HepG2 (cell line): ENCODE measurements around the gene CTSW. TPM values are rescaled to one million over a fixed set of nuclear protein-coding genes. Genes with fewer than 3 reads are reported as not detected.

Experiments used
- DMAP1 ChIP-seq: IDR thresholded peaks from 2 replicates; pipeline ENCODE4 v1.6.1; 2016
- HOXA7 ChIP-seq: sonication (generic); formaldehyde crosslinking; IDR thresholded peaks from 2 replicates; pipeline ENCODE4 v1.8.1; 2022; ENCODE audit warnings: mild to moderate bottlenecking, missing genetic modification reagents, moderate library complexity
- IKZF4 ChIP-seq: sonication (generic); formaldehyde crosslinking; IDR thresholded peaks from 2 replicates; pipeline ENCODE4 v1.5.1; 2020; ENCODE audit warnings: borderline replicate concordance, mild to moderate bottlenecking, low read depth, missing genetic modification reagents; ENCODE audit errors: not compliant biosample characterization
- JARID2 ChIP-seq: sonication (generic); formaldehyde crosslinking; IDR thresholded peaks from 2 replicates; pipeline ENCODE4 v1.8.1; 2023; ENCODE audit warnings: missing genetic modification reagents, inconsistent platforms; ENCODE audit not compliant: insufficient replicate concordance
- KDM5A ChIP-seq: fragments of 200-600 bp; sonication (generic); IDR thresholded peaks from 2 replicates; pipeline ENCODE4 v1.7.0; 2018; ENCODE audit warnings: antibody characterized with exemption, mild to moderate bottlenecking, low read length, borderline replicate concordance
- KMT2A ChIP-seq: sonication (generic); formaldehyde crosslinking; IDR thresholded peaks from 2 replicates; pipeline ENCODE4 v1.4.0; 2020; ENCODE audit warnings: missing genetic modification reagents
- LCORL ChIP-seq, 2 experiments: fragments of 450-650 bp in 1 of 2; sonication (generic) in 1 of 2; formaldehyde crosslinking in 1 of 2; IDR thresholded peaks; 2 replicates each; pipeline versions ENCODE4 v1.5.0 to v1.6.1; 2017 to 2020; ENCODE audit warnings: antibody characterized with exemption in 1 of 2, missing genetic modification reagents in 1 of 2
- MNT ChIP-seq: fragments of 450-650 bp; IDR thresholded peaks from 2 replicates; pipeline ENCODE4 v1.6.1; 2016
- MXD1 ChIP-seq: sonication (generic); formaldehyde crosslinking; IDR thresholded peaks from 2 replicates; pipeline ENCODE4 v1.4.0; 2020; ENCODE audit warnings: mild to moderate bottlenecking, missing genetic modification reagents
- NFE2 ChIP-seq: sonication (generic); formaldehyde crosslinking; IDR thresholded peaks from 2 replicates; pipeline ENCODE4 v1.4.0; 2020; ENCODE audit warnings: missing genetic modification reagents
- PAF1 ChIP-seq: IDR thresholded peaks from 2 replicates; pipeline ENCODE4 v1.6.1; 2016; ENCODE audit warnings: missing genetic modification reagents, missing compliant biosample characterization
- PBX3 ChIP-seq: sonication (generic); formaldehyde crosslinking; IDR thresholded peaks from 2 replicates; pipeline ENCODE4 v1.8.1; 2023; ENCODE audit warnings: missing genetic modification reagents, inconsistent platforms, borderline replicate concordance
- RCOR2 ChIP-seq: IDR thresholded peaks from 2 replicates; pipeline ENCODE4 v1.6.1; 2016; ENCODE audit warnings: missing biosample characterization, missing genetic modification reagents
- WIZ ChIP-seq: sonication (generic); formaldehyde crosslinking; IDR thresholded peaks from 2 replicates; pipeline ENCODE4 v1.5.1; 2020; ENCODE audit warnings: mild to moderate bottlenecking, missing genetic modification reagents
- ZNF10 ChIP-seq: sonication (generic); formaldehyde crosslinking; IDR thresholded peaks from 2 replicates; pipeline ENCODE4 v1.4.0; 2020; ENCODE audit warnings: mild to moderate bottlenecking, low read depth, missing genetic modification reagents, borderline replicate concordance
- ZNF232 ChIP-seq: sonication (generic); formaldehyde crosslinking; IDR thresholded peaks from 2 replicates; pipeline ENCODE4 v1.4.0; 2020; ENCODE audit warnings: missing genetic modification reagents, borderline replicate concordance
- ZNF264 ChIP-seq: sonication (generic); formaldehyde crosslinking; IDR thresholded peaks from 2 replicates; pipeline ENCODE4 v1.4.0; 2020; ENCODE audit warnings: missing genetic modification reagents
- ZNF30 ChIP-seq: sonication (generic); formaldehyde crosslinking; IDR thresholded peaks from 2 replicates; pipeline ENCODE4 v1.5.0; 2020; ENCODE audit warnings: mild to moderate bottlenecking, missing genetic modification reagents
- ZNF451 ChIP-seq: sonication (generic); formaldehyde crosslinking; IDR thresholded peaks from 2 replicates; pipeline ENCODE4 v1.5.0; 2020; ENCODE audit warnings: mild to moderate bottlenecking, missing genetic modification reagents
- ZNF496 ChIP-seq: sonication (generic); formaldehyde crosslinking; IDR thresholded peaks from 2 replicates; pipeline ENCODE4 v1.8.1; 2023; ENCODE audit warnings: mild to moderate bottlenecking, moderate library complexity, missing genetic modification reagents; ENCODE audit not compliant: insufficient replicate concordance
- ZNF615 ChIP-seq: sonication (generic); formaldehyde crosslinking; IDR thresholded peaks from 2 replicates; pipeline ENCODE4 v1.5.0; 2020; ENCODE audit warnings: mild to moderate bottlenecking, missing genetic modification reagents, borderline replicate concordance
- ZNF746 ChIP-seq: sonication (generic); formaldehyde crosslinking; IDR thresholded peaks from 2 replicates; pipeline ENCODE4 v1.8.0; 2022; ENCODE audit warnings: mild to moderate bottlenecking, missing genetic modification reagents
- ZNF816 ChIP-seq: sonication (generic); formaldehyde crosslinking; IDR thresholded peaks from 2 replicates; pipeline ENCODE4 v1.8.0; 2022; ENCODE audit warnings: missing genetic modification reagents, mild to moderate bottlenecking, borderline replicate concordance
- polyA plus RNA-seq, 8 experiments: library from polyadenylated mRNA; depleted of rRNA in 3 of 8; stranded (reverse) in 7 of 8; unstranded in 1 of 8; fragments of >200 nt; fragmentation: Illumina TruSeq in 4 of 8; extraction: Trizol in 4 of 8; gene quantifications; 2 replicates each; pipeline versions ENCODE4 v1.2.1 to v1.2.3, GENCODE V29; 2011 to 2016; ENCODE audit warnings: low read depth in 4 of 8, missing spikeins in 1 of 8, mixed read lengths in 1 of 8; ENCODE audit not compliant: insufficient read depth in 1 of 8
- total RNA-seq, 5 experiments: library from RNA; depleted of rRNA; stranded (reverse); fragments of >200 nt; fragmentation: Illumina TruSeq; extraction: Trizol; gene quantifications; 2 replicates each; pipeline ENCODE4 v1.2.3, GENCODE V29; 2016; ENCODE audit warnings: low read depth in 1 of 5
- TF ChIP-seq, protein P1 (sequence below): sonication (generic); formaldehyde crosslinking; conservative IDR thresholded peaks from 2 replicates; pipeline ENCODE4 v1.4.0; 2020; ENCODE audit warnings: missing genetic modification reagents

CTSW gene
- total and polyA plus RNA-seq, 2 of the 13 experiments (the other 11 are each of a cell fraction or from before 2014, with no cell fraction given) = 0.09 TPM; not detected in 1

DNA sequence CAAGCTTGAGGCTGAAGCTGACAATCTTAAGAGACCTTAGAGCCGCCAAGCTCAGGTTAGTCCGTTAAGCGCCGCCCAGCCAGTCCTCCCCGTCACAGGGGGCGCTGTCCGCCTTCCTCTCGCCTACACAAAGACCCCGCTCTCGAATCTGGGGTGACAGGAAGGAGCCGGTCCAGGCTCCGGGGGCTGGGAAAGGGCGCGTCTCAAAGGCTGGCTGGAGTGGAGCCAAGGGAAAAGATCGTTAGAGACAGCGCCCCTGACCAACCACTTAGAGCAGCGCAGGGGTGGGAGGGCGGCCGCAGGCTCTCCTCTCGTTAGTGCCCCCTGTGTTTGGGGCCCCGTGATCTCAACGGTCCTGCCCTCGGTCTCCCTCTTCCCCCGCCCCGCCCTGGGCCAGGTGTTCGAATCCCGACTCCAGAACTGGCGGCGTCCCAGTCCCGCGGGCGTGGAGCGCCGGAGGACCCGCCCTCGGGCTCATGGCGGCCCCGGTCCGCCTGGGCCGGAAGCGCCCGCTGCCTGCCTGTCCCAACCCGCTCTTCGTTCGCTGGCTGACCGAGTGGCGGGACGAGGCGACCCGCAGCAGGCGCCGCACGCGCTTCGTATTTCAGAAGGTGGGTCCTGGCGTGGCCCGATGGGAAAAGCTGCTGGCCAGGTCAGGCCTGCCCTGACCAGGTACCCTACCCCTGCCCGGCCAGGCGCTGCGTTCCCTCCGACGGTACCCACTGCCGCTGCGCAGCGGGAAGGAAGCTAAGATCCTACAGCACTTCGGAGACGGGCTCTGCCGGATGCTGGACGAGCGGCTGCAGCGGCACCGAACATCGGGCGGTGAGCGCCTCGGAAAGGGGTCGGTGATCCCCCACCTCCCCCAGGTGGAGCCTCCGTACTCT, 19.1 kb upstream of the CTSW start, which contains the start of gene MUS81 (continued):
- TF ChIP-seq ZNF30 (CRISPR knock-in tag) = 0 out of 2 replicates have a peak, but pooled peaks have one; percentile 86
- peak; percentile 82 for TF ChIP-seq DMAP1 (CRISPR knock-in tag)
- TF ChIP-seq KDM5A = peak; percentile 94
- peak; percentile 82; the same call in 1 of the 2 replicates for TF ChIP-seq ZNF816 (CRISPR knock-in tag)
- no peak for TF ChIP-seq LCORL (IDR thresholded peaks at IDR 0.05)
- TF ChIP-seq LCORL (CRISPR knock-in tag; IDR thresholded peaks at IDR 0.05) = peak; percentile 65
- no peak for TF ChIP-seq ZNF10 (CRISPR knock-in tag)
- no peak for TF ChIP-seq ZNF451 (CRISPR knock-in tag)
- peak; percentile 52; the same call in 1 of the 2 replicates for TF ChIP-seq ZNF746 (CRISPR knock-in tag)
- 0 out of 2 replicates have a peak, but pooled peaks have one; percentile 49 for TF ChIP-seq RCOR2
- no peak for TF ChIP-seq IKZF4 (CRISPR knock-in tag)
- peak; percentile 67; the same call in 1 of the 2 replicates for TF ChIP-seq KMT2A (CRISPR knock-in tag)
- peak; percentile 0; the same call in 1 of the 2 replicates for TF ChIP-seq ZNF232 (CRISPR knock-in tag)
- no peak for TF ChIP-seq PBX3 (CRISPR knock-in tag)
- TF ChIP-seq HOXA7 (CRISPR knock-in tag) = 0 out of 2 replicates have a peak, but pooled peaks have one; percentile 63
- TF ChIP-seq PAF1 (CRISPR knock-in tag) = no peak
- 0 out of 2 replicates have a peak, but pooled peaks have one; percentile 63 for TF ChIP-seq ZNF264 (CRISPR knock-in tag)
- no peak for TF ChIP-seq ZNF496 (CRISPR knock-in tag)
- no peak for TF ChIP-seq NFE2 (CRISPR knock-in tag)
- TF ChIP-seq MXD1 (CRISPR knock-in tag) = peak; percentile 72
- TF ChIP-seq WIZ (CRISPR knock-in tag) = no peak
- no peak; the same call in 1 of the 2 replicates for TF ChIP-seq ZNF615 (CRISPR knock-in tag)
- TF ChIP-seq, protein P1, sequence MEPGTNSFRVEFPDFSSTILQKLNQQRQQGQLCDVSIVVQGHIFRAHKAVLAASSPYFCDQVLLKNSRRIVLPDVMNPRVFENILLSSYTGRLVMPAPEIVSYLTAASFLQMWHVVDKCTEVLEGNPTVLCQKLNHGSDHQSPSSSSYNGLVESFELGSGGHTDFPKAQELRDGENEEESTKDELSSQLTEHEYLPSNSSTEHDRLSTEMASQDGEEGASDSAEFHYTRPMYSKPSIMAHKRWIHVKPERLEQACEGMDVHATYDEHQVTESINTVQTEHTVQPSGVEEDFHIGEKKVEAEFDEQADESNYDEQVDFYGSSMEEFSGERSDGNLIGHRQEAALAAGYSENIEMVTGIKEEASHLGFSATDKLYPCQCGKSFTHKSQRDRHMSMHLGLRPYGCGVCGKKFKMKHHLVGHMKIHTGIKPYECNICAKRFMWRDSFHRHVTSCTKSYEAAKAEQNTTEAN = no peak; the same call in none of the 2 replicates
- TF ChIP-seq JARID2 (CRISPR knock-in tag) = peak; percentile 71
- no peak for TF ChIP-seq MNT
